HepG2 (cell line): ENCODE data around the gene SCAANT1. TPM values are rescaled to one million over a fixed set of nuclear protein-coding genes. Genes with fewer than 3 reads are reported as not detected.
A peak's percentile ranks its signal among the peaks of the same experiment; 100 is the strongest.

Experiments used
- ARID2 ChIP-seq: sonication (generic); formaldehyde crosslinking; IDR thresholded peaks from 2 replicates; pipeline ENCODE4 v1.8.1; 2022; ENCODE audit warnings: mild to moderate bottlenecking, missing genetic modification reagents, borderline replicate concordance
- ATF7-NPFF ChIP-seq: sonication (generic); formaldehyde crosslinking; IDR thresholded peaks from 2 replicates; pipeline ENCODE4 v1.8.1; 2023; ENCODE audit warnings: mild to moderate bottlenecking, low read depth, missing genetic modification reagents, moderate library complexity
- CC2D1A ChIP-seq: sonication (generic); formaldehyde crosslinking; IDR thresholded peaks from 2 replicates; pipeline ENCODE4 v1.8.1; 2023; ENCODE audit warnings: mild to moderate bottlenecking, missing genetic modification reagents
- DNMT3B ChIP-seq: conservative IDR thresholded peaks from 2 replicates; pipeline ENCODE4 v1.6.1; 2016; ENCODE audit warnings: missing biosample characterization, control low read depth
- EED ChIP-seq: sonication (generic); formaldehyde crosslinking; IDR thresholded peaks from 2 replicates; pipeline ENCODE4 v1.5.0; 2020; ENCODE audit warnings: mild to moderate bottlenecking, missing genetic modification reagents
- FOSL2 ChIP-seq: sonication (generic); formaldehyde crosslinking; IDR thresholded peaks from 2 replicates; pipeline ENCODE4 v1.4.0; 2020; ENCODE audit warnings: missing genetic modification reagents
- GATAD1 ChIP-seq: IDR thresholded peaks from 2 replicates; pipeline ENCODE4 v1.6.1; 2016; ENCODE audit warnings: missing genetic modification reagents, missing compliant biosample characterization
- KDM1A ChIP-seq: IDR thresholded peaks from 2 replicates; pipeline ENCODE4 v1.6.1; 2016; ENCODE audit warnings: missing compliant biosample characterization
- KDM4B ChIP-seq: sonication (generic); formaldehyde crosslinking; IDR thresholded peaks from 2 replicates; pipeline ENCODE4 v1.4.0; 2020; ENCODE audit warnings: missing genetic modification reagents
- KLF6 ChIP-seq: IDR thresholded peaks from 2 replicates; pipeline ENCODE4 v1.8.0; 2016; ENCODE audit warnings: missing biosample characterization, missing genetic modification reagents
- MAZ ChIP-seq, 2 experiments: sonication (generic) in 1 of 2; formaldehyde crosslinking in 1 of 2; IDR thresholded peaks; 2 replicates each; pipeline versions ENCODE4 v1.5.0 to v1.6.1; 2012 to 2020; ENCODE audit warnings: low read depth in 2 of 2, mild to moderate bottlenecking in 2 of 2, borderline replicate concordance in 1 of 2, improper control_type of control experiment in 1 of 2, low read length in 1 of 2, missing genetic modification reagents in 1 of 2, moderate library complexity in 1 of 2
- MXD4 ChIP-seq: IDR thresholded peaks from 2 replicates; pipeline ENCODE4 v1.6.1; 2016; ENCODE audit warnings: mild to moderate bottlenecking, missing biosample characterization, missing genetic modification reagents
- PLRG1 ChIP-seq: fragments of 450-650 bp; conservative IDR thresholded peaks from 2 replicates; pipeline ENCODE4 v1.6.1; 2016
- RFX3 ChIP-seq: IDR thresholded peaks from 2 replicates; pipeline ENCODE4 v1.6.1; 2016; ENCODE audit warnings: missing biosample characterization, missing genetic modification reagents
- THAP8 ChIP-seq: sonication (generic); formaldehyde crosslinking; IDR thresholded peaks from 2 replicates; pipeline ENCODE4 v1.5.1; 2020; ENCODE audit warnings: missing genetic modification reagents, mild to moderate bottlenecking, borderline replicate concordance
- ZFP82 ChIP-seq: sonication (generic); formaldehyde crosslinking; IDR thresholded peaks from 2 replicates; pipeline ENCODE4 v1.5.1; 2020; ENCODE audit warnings: mild to moderate bottlenecking, missing genetic modification reagents, borderline replicate concordance
- ZKSCAN8 ChIP-seq: IDR thresholded peaks from 2 replicates; pipeline ENCODE4 v1.6.1; 2016; ENCODE audit warnings: borderline replicate concordance, missing genetic modification reagents, missing compliant biosample characterization
- ZNF101 ChIP-seq: sonication (generic); formaldehyde crosslinking; IDR thresholded peaks from 2 replicates; pipeline ENCODE4 v1.4.0; 2020; ENCODE audit warnings: mild to moderate bottlenecking, low read depth, missing genetic modification reagents, borderline replicate concordance
- ZNF124 ChIP-seq: sonication (generic); formaldehyde crosslinking; IDR thresholded peaks from 2 replicates; pipeline ENCODE4 v1.4.0; 2020; ENCODE audit warnings: missing genetic modification reagents
- ZNF225 ChIP-seq: sonication (generic); formaldehyde crosslinking; IDR thresholded peaks from 2 replicates; pipeline ENCODE4 v1.4.0; 2020; ENCODE audit warnings: mild to moderate bottlenecking, missing genetic modification reagents
- ZNF333 ChIP-seq: sonication (generic); formaldehyde crosslinking; IDR thresholded peaks from 2 replicates; pipeline ENCODE4 v1.4.0; 2020; ENCODE audit warnings: mild to moderate bottlenecking, missing genetic modification reagents, borderline replicate concordance
- ZNF460 ChIP-seq: sonication (generic); formaldehyde crosslinking; IDR thresholded peaks from 2 replicates; pipeline ENCODE4 v1.5.1; 2020; ENCODE audit warnings: missing genetic modification reagents, mild to moderate bottlenecking, borderline replicate concordance
- ZNF543 ChIP-seq: sonication (generic); formaldehyde crosslinking; IDR thresholded peaks from 2 replicates; pipeline ENCODE4 v1.4.0; 2020; ENCODE audit warnings: mild to moderate bottlenecking, missing genetic modification reagents
- ZNF550 ChIP-seq: sonication (generic); formaldehyde crosslinking; IDR thresholded peaks from 2 replicates; pipeline ENCODE4 v1.4.0; 2020; ENCODE audit warnings: mild to moderate bottlenecking, missing genetic modification reagents, borderline replicate concordance
- polyA plus RNA-seq, 8 experiments: library from polyadenylated mRNA; depleted of rRNA in 3 of 8; stranded (reverse) in 7 of 8; unstranded in 1 of 8; fragments of >200 nt; fragmentation: Illumina TruSeq in 4 of 8; extraction: Trizol in 4 of 8; gene quantifications; 2 replicates each; pipeline versions ENCODE4 v1.2.1 to v1.2.3, GENCODE V29; 2011 to 2016; ENCODE audit warnings: low read depth in 4 of 8, missing spikeins in 1 of 8, mixed read lengths in 1 of 8; ENCODE audit not compliant: insufficient read depth in 1 of 8
- total RNA-seq, 5 experiments: library from RNA; depleted of rRNA; stranded (reverse); fragments of >200 nt; fragmentation: Illumina TruSeq; extraction: Trizol; gene quantifications; 2 replicates each; pipeline ENCODE4 v1.2.3, GENCODE V29; 2016; ENCODE audit warnings: low read depth in 1 of 5
- TF ChIP-seq, protein P1 (sequence below): sonication (generic); formaldehyde crosslinking; IDR thresholded peaks from 2 replicates; pipeline ENCODE4 v1.4.0; 2020; ENCODE audit warnings: missing genetic modification reagents, low read depth, mild to moderate bottlenecking, borderline replicate concordance
- TF ChIP-seq, protein P2 (sequence below): sonication (generic); formaldehyde crosslinking; IDR thresholded peaks from 2 replicates; pipeline ENCODE4 v1.4.0; 2020; ENCODE audit warnings: missing genetic modification reagents, mild to moderate bottlenecking, borderline replicate concordance

The SCAANT1 gene
- total and polyA plus RNA-seq, 2 of the 13 experiments (the other 11 are each of a cell fraction or from before 2014, with no cell fraction given) = not detected

GRCh38 chr3:63911873-63912767, at the start of gene SCAANT1 (continued):
- TF ChIP-seq, protein P1, sequence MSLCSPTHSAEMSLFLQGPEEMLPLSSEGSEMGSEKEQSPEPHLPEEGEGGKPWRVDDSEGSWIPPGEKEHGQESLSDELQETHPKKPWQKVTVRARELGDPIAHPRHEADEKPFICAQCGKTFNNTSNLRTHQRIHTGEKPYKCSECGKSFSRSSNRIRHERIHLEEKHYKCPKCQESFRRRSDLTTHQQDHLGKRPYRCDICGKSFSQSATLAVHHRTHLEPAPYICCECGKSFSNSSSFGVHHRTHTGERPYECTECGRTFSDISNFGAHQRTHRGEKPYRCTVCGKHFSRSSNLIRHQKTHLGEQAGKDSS (CRISPR knock-in tag) = no peak
- TF ChIP-seq ZNF543 (CRISPR knock-in tag) (peak; percentile 94; the same call in 1 of the 2 replicates), THAP8 (no peak), ZNF460 (CRISPR knock-in tag) (peak; percentile 42; the same call in 1 of the 2 replicates), ZNF333 (CRISPR knock-in tag) (no peak), PLRG1 (no peak), MAZ (IDR thresholded peaks at IDR 0.05; ENCODE audit: borderline replicate concordance, low read depth, low read length) (no peak), MAZ (CRISPR knock-in tag; IDR thresholded peaks at IDR 0.05; ENCODE audit: low read depth) (peak; percentile 83), ATF7-NPFF (CRISPR knock-in tag) (no peak; the same call in 1 of the 2 replicates), ZNF550 (no peak), CC2D1A (no peak), EED (no peak), KDM4B (CRISPR knock-in tag) (no peak), KDM1A (CRISPR knock-in tag) (no peak), ZNF124 (CRISPR knock-in tag) (no peak), FOSL2 (peak; percentile 4; the same call in 1 of the 2 replicates), GATAD1 (CRISPR knock-in tag) (0 out of 2 replicates have a peak, but pooled peaks have one; percentile 48), ZNF101 (CRISPR knock-in tag) (no peak), ZFP82 (CRISPR knock-in tag) (peak; percentile 84; the same call in 1 of the 2 replicates), DNMT3B (CRISPR knock-in tag) (no peak), ARID2 (CRISPR knock-in tag) (no peak), MXD4 (CRISPR knock-in tag) (no peak; the same call in 1 of the 2 replicates), ZNF225 (CRISPR knock-in tag) (0 out of 2 replicates have a peak, but pooled peaks have one; percentile 38), ZKSCAN8 (CRISPR knock-in tag) (0 out of 2 replicates have a peak, but pooled peaks have one; percentile 15), RFX3 (no peak), KLF6 (CRISPR knock-in tag) (no peak)
- TF ChIP-seq, protein P2, sequence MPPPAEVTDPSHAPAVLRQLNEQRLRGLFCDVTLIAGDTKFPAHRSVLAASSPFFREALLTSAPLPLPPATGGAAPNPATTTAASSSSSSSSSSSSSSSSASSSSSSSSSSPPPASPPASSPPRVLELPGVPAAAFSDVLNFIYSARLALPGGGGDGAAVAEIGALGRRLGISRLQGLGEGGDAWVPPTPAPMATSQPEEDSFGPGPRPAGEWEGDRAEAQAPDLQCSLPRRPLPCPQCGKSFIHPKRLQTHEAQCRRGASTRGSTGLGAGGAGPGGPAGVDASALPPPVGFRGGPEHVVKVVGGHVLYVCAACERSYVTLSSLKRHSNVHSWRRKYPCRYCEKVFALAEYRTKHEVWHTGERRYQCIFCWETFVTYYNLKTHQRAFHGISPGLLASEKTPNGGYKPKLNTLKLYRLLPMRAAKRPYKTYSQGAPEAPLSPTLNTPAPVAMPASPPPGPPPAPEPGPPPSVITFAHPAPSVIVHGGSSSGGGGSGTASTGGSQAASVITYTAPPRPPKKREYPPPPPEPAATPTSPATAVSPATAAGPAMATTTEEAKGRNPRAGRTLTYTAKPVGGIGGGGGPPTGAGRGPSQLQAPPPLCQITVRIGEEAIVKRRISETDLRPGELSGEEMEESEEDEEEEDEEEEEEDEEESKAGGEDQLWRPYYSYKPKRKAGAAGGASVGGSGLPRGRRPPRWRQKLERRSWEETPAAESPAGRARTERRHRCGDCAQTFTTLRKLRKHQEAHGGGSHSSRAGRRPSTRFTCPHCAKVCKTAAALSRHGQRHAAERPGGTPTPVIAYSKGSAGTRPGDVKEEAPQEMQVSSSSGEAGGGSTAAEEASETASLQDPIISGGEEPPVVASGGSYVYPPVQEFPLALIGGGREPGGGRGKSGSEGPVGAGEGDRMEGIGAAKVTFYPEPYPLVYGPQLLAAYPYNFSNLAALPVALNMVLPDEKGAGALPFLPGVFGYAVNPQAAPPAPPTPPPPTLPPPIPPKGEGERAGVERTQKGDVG (CRISPR knock-in tag) = no peak
